GM19328 (cell line): ENCODE data around the gene CRY2.

Experiments used
- ATAC-seq: cut with Tn5 transposase; IDR thresholded peaks from one replicate; pipeline ENCODE4 v1.9.1; 2021; ENCODE audit warnings: mild to moderate bottlenecking, moderate library complexity; ENCODE audit not compliant: unreplicated experiment

CRY2 gene

GRCh38 chr11:45917286-45917622 lies 70.0 kb downstream of the CRY2 start:
- ATAC-seq, result no peak

- peak; percentile 86 for ATAC-seq
Observed at GRCh38 chr11:45917623-45918330, 70.5 kb downstream of the CRY2 start, which contains the start of gene PEX16. TSS of gene PEX16 (minus strand) at chr11:45917877. CDS start at chr11:45917811, 66 bp downstream.

- no peak for ATAC-seq
Observed at GRCh38 chr11:45918331-45918941, 71.2 kb downstream of the CRY2 start.

GRCh38 chr11:45918962-45919675 lies 71.8 kb downstream of the CRY2 start:
- ATAC-seq, result no peak

GRCh38 chr11:45919806-45920530 lies 72.7 kb downstream of the CRY2 start:
- no peak for ATAC-seq

GRCh38 chr11:45920531-45921477 lies 73.5 kb downstream of the CRY2 start:
- ATAC-seq, result no peak

- no peak for ATAC-seq
Observed at GRCh38 chr11:45921561-45922424, 74.5 kb downstream of the CRY2 start.

- no peak for ATAC-seq
Observed at GRCh38 chr11:45922425-45923082, 75.3 kb downstream of the CRY2 start, which contains the start of gene LARGE2. TSS of gene LARGE2 (plus strand) at chr11:45922656. CDS start at chr11:45922883, 227 bp downstream.

GRCh38 chr11:45924036-45924915 lies 77.0 kb downstream of the CRY2 start:
- ATAC-seq, result no peak

- ATAC-seq, result no peak
Observed at GRCh38 chr11:45924927-45925326, 77.7 kb downstream of the CRY2 start.

GRCh38 chr11:45925550-45925949 lies 78.3 kb downstream of the CRY2 start:
- no peak for ATAC-seq

GRCh38 chr11:45926001-45926401 lies 78.7 kb downstream of the CRY2 start:
- no peak for ATAC-seq

GRCh38 chr11:45926536-45927331 lies 79.5 kb downstream of the CRY2 start:
- ATAC-seq, result no peak

GRCh38 chr11:45927332-45927683 lies 80.0 kb downstream of the CRY2 start:
- ATAC-seq, result no peak

- no peak for ATAC-seq
Observed at GRCh38 chr11:45927684-45928413, 80.6 kb downstream of the CRY2 start.

- no peak for ATAC-seq
Observed at GRCh38 chr11:45928535-45929215, 81.4 kb downstream of the CRY2 start.
